Astrocyte (in vitro differentiated cells and primary cell): ENCODE measurements around the gene SMG7. TPM values are rescaled to one million over a fixed set of nuclear protein-coding genes. Genes with fewer than 3 reads are reported as not detected.

Experiments used
- DNase-seq: peaks from one replicate; pipeline ENCODE4 v3.0.0-alpha.2; 2010; ENCODE audit warnings: low read depth
- FAIRE-seq: peaks from 2 replicates; lab custom pipeline; 2011; peaks lifted over from hg19 to GRCh38; lab: Jason Lieb, UNC
- H2AFZ ChIP-seq: 2 replicates; pipeline ENCODE4 v1.6.0; 2012; ENCODE audit warnings: low read depth, low read length, inconsistent platforms
- H3K27ac ChIP-seq: 2 replicates; pipeline ENCODE4 v1.5.1; 2011; ENCODE audit warnings: low read depth, low read length, inconsistent platforms
- H3K27me3 ChIP-seq: 2 replicates; pipeline ENCODE4 v1.6.0; 2011; ENCODE audit warnings: low read length, inconsistent platforms; ENCODE audit not compliant: insufficient read depth
- H3K36me3 ChIP-seq: 2 replicates; pipeline ENCODE4 v1.5.1; 2011; ENCODE audit warnings: low read length, inconsistent platforms; ENCODE audit not compliant: insufficient read depth
- H3K4me1 ChIP-seq: 2 replicates; pipeline ENCODE4 v1.5.1; 2011; ENCODE audit warnings: low read length, inconsistent platforms; ENCODE audit not compliant: insufficient read depth
- H3K4me2 ChIP-seq: 2 replicates; pipeline ENCODE4 v1.6.0; 2012; ENCODE audit warnings: low read length, inconsistent platforms
- H3K4me3 ChIP-seq: 2 replicates; pipeline ENCODE4 v1.5.1; 2011; ENCODE audit warnings: low read depth, mild to moderate bottlenecking, low read length, inconsistent platforms; ENCODE audit not compliant: insufficient read depth
- H3K79me2 ChIP-seq: 2 replicates; pipeline ENCODE4 v1.6.0; 2012; ENCODE audit warnings: mild to moderate bottlenecking, low read length, inconsistent platforms; ENCODE audit not compliant: insufficient read depth
- H3K9ac ChIP-seq: 2 replicates; pipeline ENCODE4 v1.6.0; 2012; ENCODE audit warnings: mild to moderate bottlenecking, low read length, inconsistent platforms
- H3K9me3 ChIP-seq: 2 replicates; pipeline ENCODE4 v1.5.1; 2012; ENCODE audit warnings: low read depth, mild to moderate bottlenecking, low read length, inconsistent platforms; ENCODE audit not compliant: insufficient read depth
- H4K20me1 ChIP-seq: 2 replicates; pipeline ENCODE4 v1.6.0; 2012; ENCODE audit warnings: low read length, inconsistent platforms; ENCODE audit not compliant: insufficient read depth
- H3K27ac Mint-ChIP-seq: one replicate; pipeline ENCODE4 v1.8.0; 2021; ENCODE audit warnings: mild to moderate bottlenecking, mixed read lengths; ENCODE audit not compliant: unreplicated experiment
- H3K27me3 Mint-ChIP-seq: one replicate; pipeline ENCODE4 v1.8.0; 2021; ENCODE audit warnings: low read depth, mixed read lengths; ENCODE audit not compliant: unreplicated experiment
- H3K36me3 Mint-ChIP-seq: one replicate; pipeline ENCODE4 v1.8.0; 2021; ENCODE audit warnings: low read depth, mixed read lengths; ENCODE audit not compliant: unreplicated experiment
- H3K4me1 Mint-ChIP-seq: one replicate; pipeline ENCODE4 v1.8.0; 2021; ENCODE audit warnings: low read depth, mixed read lengths; ENCODE audit not compliant: unreplicated experiment
- H3K4me3 Mint-ChIP-seq: one replicate; pipeline ENCODE4 v1.8.0; 2021; ENCODE audit warnings: mild to moderate bottlenecking, moderate library complexity, mixed read lengths; ENCODE audit not compliant: unreplicated experiment
- H3K9me3 Mint-ChIP-seq: one replicate; pipeline ENCODE4 v1.8.0; 2021; ENCODE audit warnings: mild to moderate bottlenecking, mixed read lengths; ENCODE audit not compliant: unreplicated experiment
- EZH2 ChIP-seq: IDR thresholded peaks from 2 replicates; pipeline ENCODE4 v1.6.1; 2012; ENCODE audit warnings: mild to moderate bottlenecking, low read length, inconsistent platforms; ENCODE audit not compliant: insufficient read depth
- total RNA-seq: library from RNA; stranded (reverse); gene quantifications from 2 replicates; pipeline ENCODE4 v1.2.1, GENCODE V29; 2021
- TF ChIP-seq, protein P1 (sequence below): IDR thresholded peaks from 2 replicates; pipeline ENCODE4 v1.5.1; 2011; ENCODE audit warnings: low read depth, mild to moderate bottlenecking, inconsistent platforms, low read length, moderate library complexity; ENCODE audit not compliant: insufficient read depth

Gene SMG7
- total RNA-seq, 1 donor from 2014 or later: 59.8 TPM

DNA sequence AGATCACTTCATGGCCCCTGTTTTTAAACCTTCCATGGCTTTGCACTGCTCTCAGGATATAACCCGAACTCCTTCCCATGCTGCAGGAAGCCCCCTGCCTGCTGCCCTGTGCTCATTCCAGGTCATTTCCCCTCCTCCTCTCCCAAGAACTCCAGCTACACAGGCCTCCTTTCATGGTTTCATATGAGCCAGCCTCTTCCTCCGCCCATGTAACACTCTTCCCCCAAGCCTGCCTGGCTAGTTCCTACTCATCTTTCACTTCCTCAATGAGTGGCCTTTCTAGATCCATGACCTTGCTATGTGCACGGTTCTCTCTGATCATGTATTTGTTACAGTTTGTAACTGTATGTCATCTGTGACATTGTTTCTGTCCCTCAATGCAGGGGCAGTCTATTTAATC is 121.1 kb downstream of the SMG7 start:
- no peaks in the 10 kb centered on the region for H3K27me3 ChIP-seq
- no peak for FAIRE-seq
- H3K9me3 Mint-ChIP-seq: no peaks in the 10 kb centered on the region
- H3K27me3 Mint-ChIP-seq: no peaks in the 10 kb centered on the region
- no peak overlapping the region for H2AFZ ChIP-seq
- no peak overlapping the region for H3K4me3 ChIP-seq
- no peak overlapping the region for H3K27ac Mint-ChIP-seq
- no peaks in the 10 kb centered on the region for H3K4me1 ChIP-seq
- H4K20me1 ChIP-seq: no peaks in the 10 kb centered on the region
- no peak overlapping the region for H3K9ac ChIP-seq
- no peaks in the 10 kb centered on the region for H3K36me3 ChIP-seq
- H3K4me1 Mint-ChIP-seq: no peaks in the 10 kb centered on the region
- no peaks in the 10 kb centered on the region for H3K79me2 ChIP-seq
- H3K4me2 ChIP-seq: no peak overlapping the region
- no peaks in the 10 kb centered on the region for H3K9me3 ChIP-seq
- H3K4me3 Mint-ChIP-seq: no peak overlapping the region
- no peak for TF ChIP-seq EZH2
- TF ChIP-seq, protein P1, sequence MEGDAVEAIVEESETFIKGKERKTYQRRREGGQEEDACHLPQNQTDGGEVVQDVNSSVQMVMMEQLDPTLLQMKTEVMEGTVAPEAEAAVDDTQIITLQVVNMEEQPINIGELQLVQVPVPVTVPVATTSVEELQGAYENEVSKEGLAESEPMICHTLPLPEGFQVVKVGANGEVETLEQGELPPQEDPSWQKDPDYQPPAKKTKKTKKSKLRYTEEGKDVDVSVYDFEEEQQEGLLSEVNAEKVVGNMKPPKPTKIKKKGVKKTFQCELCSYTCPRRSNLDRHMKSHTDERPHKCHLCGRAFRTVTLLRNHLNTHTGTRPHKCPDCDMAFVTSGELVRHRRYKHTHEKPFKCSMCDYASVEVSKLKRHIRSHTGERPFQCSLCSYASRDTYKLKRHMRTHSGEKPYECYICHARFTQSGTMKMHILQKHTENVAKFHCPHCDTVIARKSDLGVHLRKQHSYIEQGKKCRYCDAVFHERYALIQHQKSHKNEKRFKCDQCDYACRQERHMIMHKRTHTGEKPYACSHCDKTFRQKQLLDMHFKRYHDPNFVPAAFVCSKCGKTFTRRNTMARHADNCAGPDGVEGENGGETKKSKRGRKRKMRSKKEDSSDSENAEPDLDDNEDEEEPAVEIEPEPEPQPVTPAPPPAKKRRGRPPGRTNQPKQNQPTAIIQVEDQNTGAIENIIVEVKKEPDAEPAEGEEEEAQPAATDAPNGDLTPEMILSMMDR: no peak
- no peak for DNase-seq
- no peaks in the 10 kb centered on the region for H3K36me3 Mint-ChIP-seq
- no peak overlapping the region for H3K27ac ChIP-seq

DNA sequence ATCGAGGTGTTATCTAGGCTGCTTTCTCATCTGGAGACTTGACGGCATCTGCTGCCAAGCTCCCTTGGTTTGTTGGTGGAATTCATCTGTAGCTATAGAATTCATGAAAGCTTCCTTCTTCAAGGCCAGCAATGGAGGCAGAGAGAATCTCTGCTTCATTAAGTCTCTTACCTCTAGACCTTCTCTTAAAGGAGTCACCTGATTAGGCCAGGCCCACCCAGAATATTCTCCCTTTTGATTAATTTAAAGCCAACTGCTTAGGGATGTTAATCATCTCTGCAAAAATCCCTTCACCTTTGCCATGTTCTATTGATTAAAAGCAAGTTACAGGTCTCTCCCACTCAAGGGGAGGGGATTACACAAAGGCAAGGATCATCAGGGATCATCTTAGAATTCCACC is 123.2 kb downstream of the SMG7 start:
- H3K4me2 ChIP-seq: no peak overlapping the region
- no peak overlapping the region for H2AFZ ChIP-seq
- H3K4me1 ChIP-seq: no peaks in the 10 kb centered on the region
- Mint-ChIP-seq H3K27me3 (peaks cover 3% of the 10 kb centered on the region), H3K36me3 (no peaks in the 10 kb centered on the region), H3K4me1 (no peaks in the 10 kb centered on the region), H3K27ac (no peak overlapping the region), H3K9me3 (no peaks in the 10 kb centered on the region), H3K4me3 (no peak overlapping the region)
- no peak for DNase-seq
- TF ChIP-seq EZH2: no peak
- TF ChIP-seq, protein P1: no peak
- no peaks in the 10 kb centered on the region for H3K9me3 ChIP-seq
- H3K36me3 ChIP-seq: no peaks in the 10 kb centered on the region
- H3K27ac ChIP-seq: no peak overlapping the region
- H4K20me1 ChIP-seq: no peaks in the 10 kb centered on the region
- H3K4me3 ChIP-seq: no peak overlapping the region
- no peak for FAIRE-seq
- no peaks in the 10 kb centered on the region for H3K27me3 ChIP-seq
- no peaks in the 10 kb centered on the region for H3K79me2 ChIP-seq
- no peak overlapping the region for H3K9ac ChIP-seq

DNA sequence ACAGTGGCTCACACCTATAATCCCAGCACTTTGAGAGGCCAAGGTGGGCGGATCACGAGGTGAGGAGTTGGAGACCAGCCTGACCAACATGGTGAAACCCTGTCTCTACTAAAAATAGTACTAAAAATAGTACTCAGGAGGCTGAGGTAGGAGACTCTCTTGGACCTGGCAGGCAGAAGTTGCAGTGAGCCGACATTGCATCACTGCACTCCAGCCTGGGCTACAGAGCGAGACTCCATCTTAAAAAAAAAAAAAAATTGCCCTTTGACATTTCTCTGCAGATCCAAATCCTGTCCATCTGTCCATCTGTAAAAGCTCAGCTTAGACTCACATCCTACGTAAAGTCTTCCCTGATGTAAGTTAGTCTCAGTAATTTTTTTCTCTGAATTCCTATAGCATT is 124.2 kb downstream of the SMG7 start:
- Mint-ChIP-seq H3K27me3 (peaks cover 5% of the 10 kb centered on the region), H3K4me1 (no peaks in the 10 kb centered on the region), H3K27ac (no peak overlapping the region), H3K9me3 (no peaks in the 10 kb centered on the region), H3K4me3 (no peak overlapping the region), H3K36me3 (no peaks in the 10 kb centered on the region)
- Histone ChIP-seq H3K36me3 (no peaks in the 10 kb centered on the region), H3K27me3 (no peaks in the 10 kb centered on the region), H3K27ac (no peak overlapping the region), H4K20me1 (no peaks in the 10 kb centered on the region), H2AFZ (no peak overlapping the region), H3K4me3 (no peak overlapping the region), H3K4me2 (no peak overlapping the region), H3K79me2 (no peaks in the 10 kb centered on the region), H3K4me1 (no peaks in the 10 kb centered on the region), H3K9ac (no peak overlapping the region), H3K9me3 (no peaks in the 10 kb centered on the region)
- DNase-seq: no peak
- no peak for FAIRE-seq
- TF ChIP-seq, protein P1: no peak
- no peak for TF ChIP-seq EZH2
